ENCODE measurements around the gene CFP.

DNA sequence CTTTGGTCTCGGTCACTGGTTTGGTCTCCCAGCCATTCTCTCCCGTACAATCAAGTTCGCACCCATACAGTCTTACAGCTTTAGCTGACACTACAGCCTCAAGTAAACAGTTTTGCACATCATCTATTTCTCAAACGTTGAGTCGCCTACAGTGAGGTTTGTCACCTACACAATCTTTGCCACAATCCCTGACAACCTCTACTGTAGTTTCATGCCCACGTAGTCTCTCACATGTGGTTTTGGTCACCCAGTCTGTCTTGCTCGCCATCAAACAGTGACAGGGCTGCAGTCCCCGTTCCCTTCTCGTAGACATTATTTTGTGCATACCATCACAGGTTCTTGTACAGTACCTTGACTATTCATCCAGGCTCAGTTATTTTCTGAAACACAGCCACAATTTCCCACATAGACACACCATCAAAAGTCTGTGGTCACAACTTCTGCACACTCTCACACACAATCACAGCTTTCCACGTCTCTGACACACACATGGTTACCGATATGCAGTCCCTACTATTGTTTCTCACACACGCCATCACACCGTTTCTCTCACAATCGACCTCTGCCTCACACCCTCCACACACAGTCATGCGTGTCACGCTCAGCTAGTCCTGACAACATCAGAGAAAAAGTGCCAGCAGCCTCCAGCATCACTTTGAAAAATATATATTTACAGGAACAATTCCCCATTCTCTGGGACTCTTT lies 5.3 kb upstream of the CFP start:
- TF ChIP-seq, protein P1, sequence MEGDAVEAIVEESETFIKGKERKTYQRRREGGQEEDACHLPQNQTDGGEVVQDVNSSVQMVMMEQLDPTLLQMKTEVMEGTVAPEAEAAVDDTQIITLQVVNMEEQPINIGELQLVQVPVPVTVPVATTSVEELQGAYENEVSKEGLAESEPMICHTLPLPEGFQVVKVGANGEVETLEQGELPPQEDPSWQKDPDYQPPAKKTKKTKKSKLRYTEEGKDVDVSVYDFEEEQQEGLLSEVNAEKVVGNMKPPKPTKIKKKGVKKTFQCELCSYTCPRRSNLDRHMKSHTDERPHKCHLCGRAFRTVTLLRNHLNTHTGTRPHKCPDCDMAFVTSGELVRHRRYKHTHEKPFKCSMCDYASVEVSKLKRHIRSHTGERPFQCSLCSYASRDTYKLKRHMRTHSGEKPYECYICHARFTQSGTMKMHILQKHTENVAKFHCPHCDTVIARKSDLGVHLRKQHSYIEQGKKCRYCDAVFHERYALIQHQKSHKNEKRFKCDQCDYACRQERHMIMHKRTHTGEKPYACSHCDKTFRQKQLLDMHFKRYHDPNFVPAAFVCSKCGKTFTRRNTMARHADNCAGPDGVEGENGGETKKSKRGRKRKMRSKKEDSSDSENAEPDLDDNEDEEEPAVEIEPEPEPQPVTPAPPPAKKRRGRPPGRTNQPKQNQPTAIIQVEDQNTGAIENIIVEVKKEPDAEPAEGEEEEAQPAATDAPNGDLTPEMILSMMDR (IDR thresholded peaks at IDR 0.05) = no peak
- TF ChIP-seq EZH2phosphoT487 (IDR thresholded peaks at IDR 0.05) (no peak), EZH2 (IDR thresholded peaks at IDR 0.05) (no peak)
